ENCODE results near the gene MAN2B2.
"Not testable (repeated sequence)": the region's sequence is repeated elsewhere in the genome, so short reads cannot be mapped to it uniquely, and the experiment has no call there.

DNA sequence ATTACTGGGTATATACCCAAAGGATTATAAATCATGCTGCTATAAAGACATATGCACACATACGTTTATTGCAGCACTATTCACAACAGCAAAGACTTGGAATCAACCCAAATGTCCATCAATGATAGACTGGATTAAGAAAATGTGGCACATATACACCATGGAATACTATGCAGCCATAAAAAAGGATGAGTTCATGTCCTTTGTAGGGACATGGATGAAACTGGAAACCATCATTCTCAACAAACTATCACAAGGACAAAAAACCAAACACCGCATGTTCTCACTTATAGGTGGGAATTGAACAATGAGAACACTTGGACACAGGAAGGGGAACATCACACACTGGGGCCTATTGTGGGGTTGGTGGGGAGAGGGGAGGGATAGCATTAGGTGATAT lies 80.3 kb downstream of the MAN2B2 start:
- TF ChIP-seq, protein P1, sequence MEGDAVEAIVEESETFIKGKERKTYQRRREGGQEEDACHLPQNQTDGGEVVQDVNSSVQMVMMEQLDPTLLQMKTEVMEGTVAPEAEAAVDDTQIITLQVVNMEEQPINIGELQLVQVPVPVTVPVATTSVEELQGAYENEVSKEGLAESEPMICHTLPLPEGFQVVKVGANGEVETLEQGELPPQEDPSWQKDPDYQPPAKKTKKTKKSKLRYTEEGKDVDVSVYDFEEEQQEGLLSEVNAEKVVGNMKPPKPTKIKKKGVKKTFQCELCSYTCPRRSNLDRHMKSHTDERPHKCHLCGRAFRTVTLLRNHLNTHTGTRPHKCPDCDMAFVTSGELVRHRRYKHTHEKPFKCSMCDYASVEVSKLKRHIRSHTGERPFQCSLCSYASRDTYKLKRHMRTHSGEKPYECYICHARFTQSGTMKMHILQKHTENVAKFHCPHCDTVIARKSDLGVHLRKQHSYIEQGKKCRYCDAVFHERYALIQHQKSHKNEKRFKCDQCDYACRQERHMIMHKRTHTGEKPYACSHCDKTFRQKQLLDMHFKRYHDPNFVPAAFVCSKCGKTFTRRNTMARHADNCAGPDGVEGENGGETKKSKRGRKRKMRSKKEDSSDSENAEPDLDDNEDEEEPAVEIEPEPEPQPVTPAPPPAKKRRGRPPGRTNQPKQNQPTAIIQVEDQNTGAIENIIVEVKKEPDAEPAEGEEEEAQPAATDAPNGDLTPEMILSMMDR (IDR thresholded peaks at IDR 0.05): not testable (repeated sequence)
- not testable (repeated sequence) for TF ChIP-seq TCF7L2 (IDR thresholded peaks at IDR 0.05; ENCODE audit: low read depth, low read length); POLR2AphosphoS5 (IDR thresholded peaks at IDR 0.05; ENCODE audit: low read depth, low read length); SIN3A (IDR thresholded peaks at IDR 0.05; ENCODE audit: borderline replicate concordance, insufficient read depth, low read depth, low read length)
- TF ChIP-seq, protein P2, sequence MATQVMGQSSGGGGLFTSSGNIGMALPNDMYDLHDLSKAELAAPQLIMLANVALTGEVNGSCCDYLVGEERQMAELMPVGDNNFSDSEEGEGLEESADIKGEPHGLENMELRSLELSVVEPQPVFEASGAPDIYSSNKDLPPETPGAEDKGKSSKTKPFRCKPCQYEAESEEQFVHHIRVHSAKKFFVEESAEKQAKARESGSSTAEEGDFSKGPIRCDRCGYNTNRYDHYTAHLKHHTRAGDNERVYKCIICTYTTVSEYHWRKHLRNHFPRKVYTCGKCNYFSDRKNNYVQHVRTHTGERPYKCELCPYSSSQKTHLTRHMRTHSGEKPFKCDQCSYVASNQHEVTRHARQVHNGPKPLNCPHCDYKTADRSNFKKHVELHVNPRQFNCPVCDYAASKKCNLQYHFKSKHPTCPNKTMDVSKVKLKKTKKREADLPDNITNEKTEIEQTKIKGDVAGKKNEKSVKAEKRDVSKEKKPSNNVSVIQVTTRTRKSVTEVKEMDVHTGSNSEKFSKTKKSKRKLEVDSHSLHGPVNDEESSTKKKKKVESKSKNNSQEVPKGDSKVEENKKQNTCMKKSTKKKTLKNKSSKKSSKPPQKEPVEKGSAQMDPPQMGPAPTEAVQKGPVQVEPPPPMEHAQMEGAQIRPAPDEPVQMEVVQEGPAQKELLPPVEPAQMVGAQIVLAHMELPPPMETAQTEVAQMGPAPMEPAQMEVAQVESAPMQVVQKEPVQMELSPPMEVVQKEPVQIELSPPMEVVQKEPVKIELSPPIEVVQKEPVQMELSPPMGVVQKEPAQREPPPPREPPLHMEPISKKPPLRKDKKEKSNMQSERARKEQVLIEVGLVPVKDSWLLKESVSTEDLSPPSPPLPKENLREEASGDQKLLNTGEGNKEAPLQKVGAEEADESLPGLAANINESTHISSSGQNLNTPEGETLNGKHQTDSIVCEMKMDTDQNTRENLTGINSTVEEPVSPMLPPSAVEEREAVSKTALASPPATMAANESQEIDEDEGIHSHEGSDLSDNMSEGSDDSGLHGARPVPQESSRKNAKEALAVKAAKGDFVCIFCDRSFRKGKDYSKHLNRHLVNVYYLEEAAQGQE (IDR thresholded peaks at IDR 0.05; ENCODE audit: insufficient read depth in 1 of 2, low read depth in 2 of 2, low read length in 1 of 2): not testable (repeated sequence)

All from Panc1 (cell line).